ENCODE measurements around the gene PLEKHO2. TPM values are rescaled to one million over a fixed set of nuclear protein-coding genes. Genes with fewer than 3 reads are reported as not detected.

PLEKHO2 gene
- total and polyA plus RNA-seq, 2 experiments from 2014 or later: 9.0 to 29.4 TPM

GRCh38 chr15:64857421-64857820, 15.7 kb downstream of the PLEKHO2 start:
- Histone ChIP-seq H3K36me3 (ENCODE audit: insufficient read depth) (peaks cover 12% of the 10 kb centered on the region; the same call in 1 of the 2 replicates), H3K4me2 (no peak overlapping the region), H3K27ac (ENCODE audit: low read depth) (peak overlapping the region; percentile 74), H2AFZ (no peak overlapping the region), H3K9me2 (ENCODE audit: insufficient read depth) (no peaks in the 10 kb centered on the region), H3K4me1 (ENCODE audit: insufficient read depth) (peaks cover 28% of the 10 kb centered on the region), H3K27me3 (ENCODE audit: insufficient read depth) (no peaks in the 10 kb centered on the region), H4K20me1 (replicated peaks; ENCODE audit: insufficient read depth) (peaks cover 18% of the 10 kb centered on the region), H3F3A (replicated peaks; ENCODE audit: low read depth) (0 out of 2 replicates have a peak, but pooled peaks cover 6% of the 10 kb centered on the region), H3K4me3 (no peak overlapping the region), H3K79me2 (replicated peaks; ENCODE audit: insufficient read depth) (peaks cover 51% of the 10 kb centered on the region)
- no peak for DNase-seq (ENCODE audit: low spot score)
- ATAC-seq: no peak
- H3K4me1 Mint-ChIP-seq: peaks cover 44% of the 10 kb centered on the region
- peak overlapping the region; percentile 59; the same call in 1 of the 2 replicates for H3K27ac Mint-ChIP-seq
- H3K27me3 Mint-ChIP-seq (ENCODE audit: insufficient read depth, low read depth, poor library complexity): peaks cover 12% of the 10 kb centered on the region
- no peak for TF ChIP-seq EZH2phosphoT487 (IDR thresholded peaks at IDR 0.05; ENCODE audit: unreplicated experiment)
- no peak for TF ChIP-seq STAT1 (IDR thresholded peaks at IDR 0.05; ENCODE audit: unreplicated experiment)
- TF ChIP-seq ZNF114 (CRISPR knock-in tag; IDR thresholded peaks at IDR 0.05): no peak
- peaks cover 77% of the 10 kb centered on the region for H3K36me3 Mint-ChIP-seq (ENCODE audit: low read depth)
- H3K9me3 Mint-ChIP-seq: no peaks in the 10 kb centered on the region
- H3K4me3 Mint-ChIP-seq: no peak overlapping the region; the same call in 2 of the 3 replicates

GRCh38 chr15:64858021-64858575, 16.4 kb downstream of the PLEKHO2 start:
- Histone ChIP-seq H3K9me2 (ENCODE audit: insufficient read depth) (no peaks in the 10 kb centered on the region), H3F3A (replicated peaks; ENCODE audit: low read depth) (0 out of 2 replicates have a peak, but pooled peaks cover 6% of the 10 kb centered on the region), H4K20me1 (replicated peaks; ENCODE audit: insufficient read depth) (peaks cover 12% of the 10 kb centered on the region), H3K4me2 (no peak overlapping the region), H3K4me3 (no peak overlapping the region), H3K4me1 (ENCODE audit: insufficient read depth) (peaks cover 32% of the 10 kb centered on the region), H3K36me3 (ENCODE audit: insufficient read depth) (peaks cover 12% of the 10 kb centered on the region; the same call in 1 of the 2 replicates), H2AFZ (no peak overlapping the region), H3K27me3 (ENCODE audit: insufficient read depth) (no peaks in the 10 kb centered on the region), H3K79me2 (replicated peaks; ENCODE audit: insufficient read depth) (peaks cover 44% of the 10 kb centered on the region), H3K27ac (ENCODE audit: low read depth) (peak overlapping the region; percentile 74)
- ATAC-seq: no peak
- DNase-seq (ENCODE audit: low spot score): no peak
- peaks cover 47% of the 10 kb centered on the region for H3K4me1 Mint-ChIP-seq
- peaks cover 17% of the 10 kb centered on the region for H3K27me3 Mint-ChIP-seq (ENCODE audit: insufficient read depth, low read depth, poor library complexity)
- no peaks in the 10 kb centered on the region for H3K9me3 Mint-ChIP-seq
- peak overlapping the region; percentile 20; the same call in 1 of the 2 replicates for H3K27ac Mint-ChIP-seq
- H3K36me3 Mint-ChIP-seq (ENCODE audit: low read depth): peaks cover 77% of the 10 kb centered on the region
- TF ChIP-seq REST (IDR thresholded peaks at IDR 0.05; ENCODE audit: unreplicated experiment): no peak
- TF ChIP-seq, protein P1, sequence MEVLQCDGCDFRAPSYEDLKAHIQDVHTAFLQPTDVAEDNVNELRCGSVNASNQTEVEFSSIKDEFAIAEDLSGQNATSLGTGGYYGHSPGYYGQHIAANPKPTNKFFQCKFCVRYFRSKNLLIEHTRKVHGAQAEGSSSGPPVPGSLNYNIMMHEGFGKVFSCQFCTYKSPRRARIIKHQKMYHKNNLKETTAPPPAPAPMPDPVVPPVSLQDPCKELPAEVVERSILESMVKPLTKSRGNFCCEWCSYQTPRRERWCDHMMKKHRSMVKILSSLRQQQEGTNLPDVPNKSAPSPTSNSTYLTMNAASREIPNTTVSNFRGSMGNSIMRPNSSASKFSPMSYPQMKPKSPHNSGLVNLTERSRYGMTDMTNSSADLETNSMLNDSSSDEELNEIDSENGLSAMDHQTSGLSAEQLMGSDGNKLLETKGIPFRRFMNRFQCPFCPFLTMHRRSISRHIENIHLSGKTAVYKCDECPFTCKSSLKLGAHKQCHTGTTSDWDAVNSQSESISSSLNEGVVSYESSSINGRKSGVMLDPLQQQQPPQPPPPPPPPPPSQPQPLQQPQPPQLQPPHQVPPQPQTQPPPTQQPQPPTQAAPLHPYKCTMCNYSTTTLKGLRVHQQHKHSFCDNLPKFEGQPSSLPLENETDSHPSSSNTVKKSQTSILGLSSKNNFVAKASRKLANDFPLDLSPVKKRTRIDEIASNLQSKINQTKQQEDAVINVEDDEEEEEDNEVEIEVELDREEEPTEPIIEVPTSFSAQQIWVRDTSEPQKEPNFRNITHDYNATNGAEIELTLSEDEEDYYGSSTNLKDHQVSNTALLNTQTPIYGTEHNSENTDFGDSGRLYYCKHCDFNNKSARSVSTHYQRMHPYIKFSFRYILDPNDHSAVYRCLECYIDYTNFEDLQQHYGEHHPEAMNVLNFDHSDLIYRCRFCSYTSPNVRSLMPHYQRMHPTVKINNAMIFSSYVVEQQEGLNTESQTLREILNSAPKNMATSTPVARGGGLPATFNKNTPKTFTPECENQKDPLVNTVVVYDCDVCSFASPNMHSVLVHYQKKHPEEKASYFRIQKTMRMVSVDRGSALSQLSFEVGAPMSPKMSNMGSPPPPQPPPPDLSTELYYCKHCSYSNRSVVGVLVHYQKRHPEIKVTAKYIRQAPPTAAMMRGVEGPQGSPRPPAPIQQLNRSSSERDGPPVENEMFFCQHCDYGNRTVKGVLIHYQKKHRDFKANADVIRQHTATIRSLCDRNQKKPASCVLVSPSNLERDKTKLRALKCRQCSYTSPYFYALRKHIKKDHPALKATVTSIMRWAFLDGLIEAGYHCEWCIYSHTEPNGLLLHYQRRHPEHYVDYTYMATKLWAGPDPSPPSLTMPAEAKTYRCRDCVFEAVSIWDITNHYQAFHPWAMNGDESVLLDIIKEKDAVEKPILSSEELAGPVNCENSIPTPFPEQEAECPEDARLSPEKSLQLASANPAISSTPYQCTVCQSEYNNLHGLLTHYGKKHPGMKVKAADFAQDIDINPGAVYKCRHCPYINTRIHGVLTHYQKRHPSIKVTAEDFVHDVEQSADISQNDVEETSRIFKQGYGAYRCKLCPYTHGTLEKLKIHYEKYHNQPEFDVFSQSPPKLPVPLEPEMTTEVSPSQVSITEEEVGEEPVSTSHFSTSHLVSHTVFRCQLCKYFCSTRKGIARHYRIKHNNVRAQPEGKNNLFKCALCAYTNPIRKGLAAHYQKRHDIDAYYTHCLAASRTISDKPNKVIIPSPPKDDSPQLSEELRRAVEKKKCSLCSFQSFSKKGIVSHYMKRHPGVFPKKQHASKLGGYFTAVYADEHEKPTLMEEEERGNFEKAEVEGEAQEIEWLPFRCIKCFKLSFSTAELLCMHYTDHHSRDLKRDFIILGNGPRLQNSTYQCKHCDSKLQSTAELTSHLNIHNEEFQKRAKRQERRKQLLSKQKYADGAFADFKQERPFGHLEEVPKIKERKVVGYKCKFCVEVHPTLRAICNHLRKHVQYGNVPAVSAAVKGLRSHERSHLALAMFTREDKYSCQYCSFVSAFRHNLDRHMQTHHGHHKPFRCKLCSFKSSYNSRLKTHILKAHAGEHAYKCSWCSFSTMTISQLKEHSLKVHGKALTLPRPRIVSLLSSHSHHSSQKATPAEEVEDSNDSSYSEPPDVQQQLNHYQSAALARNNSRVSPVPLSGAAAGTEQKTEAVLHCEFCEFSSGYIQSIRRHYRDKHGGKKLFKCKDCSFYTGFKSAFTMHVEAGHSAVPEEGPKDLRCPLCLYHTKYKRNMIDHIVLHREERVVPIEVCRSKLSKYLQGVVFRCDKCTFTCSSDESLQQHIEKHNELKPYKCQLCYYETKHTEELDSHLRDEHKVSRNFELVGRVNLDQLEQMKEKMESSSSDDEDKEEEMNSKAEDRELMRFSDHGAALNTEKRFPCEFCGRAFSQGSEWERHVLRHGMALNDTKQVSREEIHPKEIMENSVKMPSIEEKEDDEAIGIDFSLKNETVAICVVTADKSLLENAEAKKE (CRISPR knock-in tag; IDR thresholded peaks at IDR 0.05): no peak
- H3K4me3 Mint-ChIP-seq: no peak overlapping the region
